ENCODE results near the gene TAT.

- TF ChIP-seq CTCF (IDR thresholded peaks at IDR 0.05; ENCODE audit: low read length) = no peak
- TF ChIP-seq EZH2phosphoT487 (IDR thresholded peaks at IDR 0.05; ENCODE audit: low read length) = no peak
Measured at GRCh38 chr16:71610447-71610846, 33.6 kb upstream of the TAT start.

Measured in MM.1S (cell line).